Left cardiac atrium (tissue), 4 donors: ENCODE results near the gene MYO18A. TPM values are rescaled to one million over a fixed set of nuclear protein-coding genes. Genes with fewer than 3 reads are reported as not detected.
"Not testable (repeated sequence)": the region's sequence is repeated elsewhere in the genome, so short reads cannot be mapped to it uniquely, and the experiment has no call there.

Source experiments
- ATAC-seq, 2 donors: fragments of 200-7000 bp; cut with Tn5 transposase; one replicate each; pipeline ENCODE4 v1.9.1; 2020; ENCODE audit warnings: mild to moderate bottlenecking in 2 of 2, moderate library complexity in 2 of 2
- DNase-seq: peaks from one replicate; pipeline ENCODE4 v3.0.0-alpha.2; 2020
- intact Hi-C, 2 donors: fragments of 100-400 bp; cut with DNase I; formaldehyde crosslinking; loops; one replicate each; pipeline versions ENCODE4 v1.14.1 to v1.15.1; 2022 to 2023
- long read RNA-seq: library from polyadenylated mRNA; unstranded; transcript quantifications from one replicate; pipeline ENCODE4 v2.0.0, GENCODE V29; 2021
- total RNA-seq, 2 donors: library from RNA; stranded (reverse); fragmentation: NEBNext Ultra II Directional; extraction: Animal tissue kit (Norgen Biotek cat#: 25700); gene quantifications; one replicate each; pipeline ENCODE4 v1.2.1, GENCODE V29; 2021
- donor health status: DM: no; HTN: yes; CAD: no.
- donor health status: DM: no; HTN: yes; CAD: no; lungs with severe emphysema.
- donor health status: DM: yes; HTN: yes; CAD: no.
- donor health status: Dilated cardiomyopathy.

The MYO18A gene, protein sequence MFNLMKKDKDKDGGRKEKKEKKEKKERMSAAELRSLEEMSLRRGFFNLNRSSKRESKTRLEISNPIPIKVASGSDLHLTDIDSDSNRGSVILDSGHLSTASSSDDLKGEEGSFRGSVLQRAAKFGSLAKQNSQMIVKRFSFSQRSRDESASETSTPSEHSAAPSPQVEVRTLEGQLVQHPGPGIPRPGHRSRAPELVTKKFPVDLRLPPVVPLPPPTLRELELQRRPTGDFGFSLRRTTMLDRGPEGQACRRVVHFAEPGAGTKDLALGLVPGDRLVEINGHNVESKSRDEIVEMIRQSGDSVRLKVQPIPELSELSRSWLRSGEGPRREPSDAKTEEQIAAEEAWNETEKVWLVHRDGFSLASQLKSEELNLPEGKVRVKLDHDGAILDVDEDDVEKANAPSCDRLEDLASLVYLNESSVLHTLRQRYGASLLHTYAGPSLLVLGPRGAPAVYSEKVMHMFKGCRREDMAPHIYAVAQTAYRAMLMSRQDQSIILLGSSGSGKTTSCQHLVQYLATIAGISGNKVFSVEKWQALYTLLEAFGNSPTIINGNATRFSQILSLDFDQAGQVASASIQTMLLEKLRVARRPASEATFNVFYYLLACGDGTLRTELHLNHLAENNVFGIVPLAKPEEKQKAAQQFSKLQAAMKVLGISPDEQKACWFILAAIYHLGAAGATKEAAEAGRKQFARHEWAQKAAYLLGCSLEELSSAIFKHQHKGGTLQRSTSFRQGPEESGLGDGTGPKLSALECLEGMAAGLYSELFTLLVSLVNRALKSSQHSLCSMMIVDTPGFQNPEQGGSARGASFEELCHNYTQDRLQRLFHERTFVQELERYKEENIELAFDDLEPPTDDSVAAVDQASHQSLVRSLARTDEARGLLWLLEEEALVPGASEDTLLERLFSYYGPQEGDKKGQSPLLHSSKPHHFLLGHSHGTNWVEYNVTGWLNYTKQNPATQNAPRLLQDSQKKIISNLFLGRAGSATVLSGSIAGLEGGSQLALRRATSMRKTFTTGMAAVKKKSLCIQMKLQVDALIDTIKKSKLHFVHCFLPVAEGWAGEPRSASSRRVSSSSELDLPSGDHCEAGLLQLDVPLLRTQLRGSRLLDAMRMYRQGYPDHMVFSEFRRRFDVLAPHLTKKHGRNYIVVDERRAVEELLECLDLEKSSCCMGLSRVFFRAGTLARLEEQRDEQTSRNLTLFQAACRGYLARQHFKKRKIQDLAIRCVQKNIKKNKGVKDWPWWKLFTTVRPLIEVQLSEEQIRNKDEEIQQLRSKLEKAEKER (N-terminal part only)
- total RNA-seq, result 100 to 1,000 TPM; 179 to 190 TPM
- long read RNA-seq, partial matches to known transcripts, result 51 of 62 reads
- long read RNA-seq, other reads (novel, unspliced or antisense), result 11 of 62 reads

GRCh38 chr17:29180034-29180787 lies at the start of gene MYO18A:
MYO18A (minus strand) TSS chr17:29180398; CDS start chr17:29166940, 13,458 bp downstream.
- intact Hi-C loops, result no loop called here
- peak; percentile 82 for DNase-seq
- peak; percentile 90 to 91 for ATAC-seq

GRCh38 chr17:29225396-29225795 lies 45.2 kb upstream of the MYO18A start:
- intact Hi-C loops, result no loop called here
- no peak for DNase-seq
- ATAC-seq, result no peak

DNA sequence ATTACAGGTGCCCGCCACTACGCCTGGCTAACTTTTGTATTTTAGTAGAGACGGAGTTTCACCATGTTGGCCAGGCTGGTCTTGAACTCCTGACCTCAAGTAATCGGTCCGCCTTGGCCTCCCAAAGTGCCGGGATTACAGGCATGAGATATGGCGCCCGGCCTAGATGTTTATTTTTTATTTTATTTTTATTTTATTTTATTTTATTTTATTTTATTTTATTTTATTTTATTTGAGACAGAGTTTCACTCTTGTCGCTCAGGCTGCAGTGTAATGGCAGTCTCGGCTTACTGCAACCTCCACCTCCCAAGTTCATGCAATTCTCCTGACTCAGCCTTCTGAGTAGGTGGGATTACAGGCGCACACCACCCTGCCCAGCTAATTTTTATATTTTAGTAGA lies 41.1 kb upstream of the MYO18A start:
- ATAC-seq, intact Hi-C loops, DNase-seq: not testable (repeated sequence)

DNA sequence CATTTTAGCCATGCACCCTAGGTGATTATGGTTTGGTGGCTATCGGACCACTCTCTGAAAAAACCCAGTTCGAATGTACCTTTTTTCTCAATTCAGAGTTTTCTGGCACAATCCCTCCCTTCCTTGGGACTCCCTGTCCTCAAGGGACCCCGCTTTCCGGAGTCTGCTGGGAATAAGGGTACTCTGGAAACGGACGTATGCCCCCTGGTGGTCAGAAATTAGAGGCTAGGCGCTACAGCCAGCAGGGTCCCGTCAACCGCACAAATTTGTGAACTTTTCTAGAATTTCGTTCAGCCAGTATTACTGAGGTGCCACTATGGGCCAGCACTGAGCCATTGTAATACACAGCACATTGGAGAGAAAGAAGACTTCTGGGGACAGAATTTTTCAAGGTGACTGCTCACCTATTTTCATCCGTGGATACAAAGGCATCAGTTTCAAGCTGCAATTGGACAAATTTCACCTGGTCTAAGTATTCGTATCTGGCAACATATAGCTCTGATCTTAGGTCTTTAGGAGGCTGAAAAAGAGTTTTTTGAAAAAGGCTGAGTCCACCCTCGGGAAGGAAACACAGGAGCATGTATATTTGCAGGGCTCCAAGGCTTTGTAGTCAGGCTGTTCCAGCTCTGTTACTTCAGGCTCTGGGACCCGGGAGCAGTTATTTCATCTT lies 39.3 kb upstream of the MYO18A start:
- peak; percentile 75 for DNase-seq
- intact Hi-C loops, result loop anchor here (1.0 to 10.0 kb wide), 2 partner anchors 65 to 70 kb away; no protein-coding TSS in a partner anchor
- ATAC-seq, result peak; percentile 92 to 93

DNA sequence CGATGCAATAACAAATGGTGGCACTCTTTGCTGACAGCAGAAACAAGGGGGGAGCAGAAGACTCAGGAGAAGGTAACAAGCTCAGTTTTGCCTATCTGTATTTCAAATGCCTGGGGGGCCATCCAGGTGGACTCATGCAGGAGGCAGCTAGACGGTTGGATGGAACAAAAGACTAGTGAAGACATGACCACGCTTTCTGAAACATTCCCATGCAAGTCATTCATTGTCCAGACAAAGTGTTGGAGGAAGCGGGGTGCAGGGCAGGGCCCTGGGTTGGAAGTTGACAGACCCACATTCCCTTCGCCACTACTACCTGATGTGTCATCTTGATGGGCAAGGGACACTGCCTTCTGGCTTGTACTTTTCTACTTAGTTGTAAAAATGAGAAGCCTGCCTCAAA lies 36.7 kb upstream of the MYO18A start:
- intact Hi-C loops, result loop anchor here in 1 of 2 donors (10.0 kb wide), 1 partner anchor 62 kb away; no protein-coding TSS in a partner anchor
- no peak for ATAC-seq
- DNase-seq, result no peak

DNA sequence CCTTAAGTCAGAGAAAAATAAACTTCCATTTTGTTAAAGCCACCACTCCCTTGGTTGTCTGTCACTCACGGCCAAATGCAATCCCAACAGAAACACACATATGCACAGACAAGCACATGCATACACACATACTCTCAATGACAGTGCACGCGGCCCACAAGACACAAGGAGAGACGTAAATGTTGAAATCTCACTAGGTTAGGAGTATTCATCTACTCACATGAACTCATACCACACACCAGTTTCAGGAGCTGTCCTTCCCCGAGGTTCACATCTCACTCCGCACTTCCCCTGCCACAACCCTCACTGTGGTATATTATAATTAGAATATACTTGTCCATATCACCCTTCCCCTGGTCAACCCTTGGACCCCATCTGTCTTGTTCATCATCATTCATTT lies 36.0 kb upstream of the MYO18A start:
- DNase-seq (no peak), ATAC-seq (no peak)

GRCh38 chr17:29215717-29216116 lies 35.5 kb upstream of the MYO18A start:
- intact Hi-C loops, result loop anchor here in 1 of 2 donors (10.0 kb wide), 1 partner anchor 61 kb away; no protein-coding TSS in a partner anchor
- DNase-seq (no peak), ATAC-seq (no peak)

More for the DNA sequence above, 36.0 kb upstream of the MYO18A start:
- intact Hi-C loops, result loop anchor here in 1 of 2 donors (10.0 kb wide), 1 partner anchor 61 kb away; no protein-coding TSS in a partner anchor

DNA sequence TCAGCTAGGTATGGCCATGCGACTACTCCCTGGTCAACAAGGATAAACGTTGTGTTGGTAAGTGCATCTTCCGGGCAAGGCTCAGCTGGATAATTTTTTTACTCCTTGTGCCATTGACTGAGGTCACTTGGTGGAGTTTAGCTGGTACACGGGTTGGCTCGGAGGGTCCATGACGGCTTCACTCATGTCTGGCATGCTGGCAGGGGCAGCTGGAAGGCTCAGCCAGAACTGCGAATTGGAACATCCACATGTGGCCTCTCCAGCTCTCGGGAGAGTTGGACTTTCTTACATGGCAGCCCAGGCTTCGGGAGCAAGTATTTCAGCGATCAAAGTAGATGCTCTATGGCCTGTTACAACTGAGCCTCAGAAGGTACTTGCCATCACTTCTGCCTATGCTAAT lies 35.0 kb upstream of the MYO18A start:
- intact Hi-C loops, result loop anchor here in 1 of 2 donors (10.0 kb wide), 1 partner anchor 60 kb away; no protein-coding TSS in a partner anchor
- ATAC-seq (peak in 1 of 2 donors; percentile 23), DNase-seq (no peak)

DNA sequence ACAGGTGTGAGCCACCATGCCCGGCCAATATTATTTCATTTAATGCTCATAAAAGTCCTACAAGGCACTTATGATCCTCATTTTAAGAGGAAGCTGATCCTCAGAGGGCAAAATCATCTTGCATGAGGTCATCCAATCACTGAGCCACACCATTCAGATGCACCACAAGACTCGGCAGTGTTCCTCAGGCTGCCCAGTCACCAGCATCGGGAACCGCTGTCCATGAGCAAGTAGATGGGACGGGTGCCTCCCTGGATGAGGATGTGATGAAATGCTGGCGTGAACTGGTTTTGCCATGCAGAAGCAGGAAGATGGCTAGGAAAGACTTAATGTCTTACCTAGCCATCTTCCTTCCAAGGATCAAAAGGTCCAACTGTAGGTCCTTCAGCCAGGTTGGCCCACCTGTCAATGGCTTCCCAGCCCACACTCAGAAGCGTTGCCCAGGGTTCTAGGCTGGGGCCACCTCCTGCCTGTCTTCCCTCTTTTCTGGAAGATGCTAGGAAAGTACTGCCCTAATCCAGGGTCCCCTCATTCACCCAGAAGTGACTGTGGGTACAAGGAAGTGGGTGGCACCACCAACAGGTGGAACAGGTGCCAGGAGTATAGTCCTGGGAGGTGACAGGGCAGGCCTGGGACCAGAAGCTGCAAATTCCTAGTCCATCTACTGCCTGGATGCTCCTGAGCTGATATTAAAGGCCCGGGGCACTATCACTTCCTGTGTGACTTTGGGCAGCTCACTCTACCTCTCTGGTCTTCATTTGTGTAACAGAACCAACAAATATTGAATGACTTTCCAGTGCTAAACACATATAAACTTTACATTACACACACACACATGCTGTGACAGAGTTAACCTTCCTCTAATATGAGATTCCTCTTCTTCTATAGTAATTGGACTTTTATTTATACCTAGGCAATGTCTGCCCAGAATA lies 34.3 kb upstream of the MYO18A start:
- ATAC-seq (peak in 1 of 2 donors; percentile 33), DNase-seq (no peak)
- intact Hi-C loops, result loop anchor here in 1 of 2 donors (10.0 kb wide), 1 partner anchor 60 kb away; no protein-coding TSS in a partner anchor

- intact Hi-C loops, result loop anchor here in 1 of 2 donors (10.0 kb wide), 1 partner anchor 58 kb away; no protein-coding TSS in a partner anchor
- ATAC-seq, result no peak
These were observed 32.5 kb upstream of the MYO18A start for GRCh38 chr17:29212681-29213121.

GRCh38 chr17:29212094-29212631 lies 32.0 kb upstream of the MYO18A start:
- DNase-seq, result no peak
- ATAC-seq, result no peak
- intact Hi-C loops, result loop anchor here in 1 of 2 donors (10.0 kb wide), 1 partner anchor 57 kb away; no protein-coding TSS in a partner anchor

More at GRCh38 chr17:29212681-29213121, 32.5 kb upstream of the MYO18A start:
- DNase-seq, result no peak

GRCh38 chr17:29210879-29211278 lies 30.7 kb upstream of the MYO18A start:
- ATAC-seq, result no peak
- intact Hi-C loops, result loop anchor here in 1 of 2 donors (10.0 kb wide), 1 partner anchor 56 kb away; no protein-coding TSS in a partner anchor
- no peak for DNase-seq

DNA sequence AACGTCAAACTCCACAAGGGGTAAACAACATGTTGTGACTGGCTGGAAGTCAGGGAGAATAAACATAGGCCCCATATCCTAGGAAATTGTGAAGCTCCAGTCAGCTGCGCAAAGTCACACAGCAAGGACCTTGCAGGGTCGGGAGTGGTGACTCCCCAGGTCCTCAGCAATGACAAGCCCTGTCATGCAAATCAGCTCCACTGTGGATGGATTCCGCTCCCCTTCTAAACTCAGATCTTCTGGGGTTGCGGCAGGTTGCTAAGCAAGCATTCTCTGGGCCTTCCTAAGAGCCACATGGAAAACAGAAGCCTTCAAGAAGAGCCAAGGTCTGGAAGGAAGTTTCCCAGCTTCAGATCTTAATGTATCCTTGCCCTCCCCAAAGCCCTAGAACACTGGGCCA lies 28.9 kb upstream of the MYO18A start:
- no peak for DNase-seq
- intact Hi-C loops, result no loop called here
- ATAC-seq, result no peak

DNA sequence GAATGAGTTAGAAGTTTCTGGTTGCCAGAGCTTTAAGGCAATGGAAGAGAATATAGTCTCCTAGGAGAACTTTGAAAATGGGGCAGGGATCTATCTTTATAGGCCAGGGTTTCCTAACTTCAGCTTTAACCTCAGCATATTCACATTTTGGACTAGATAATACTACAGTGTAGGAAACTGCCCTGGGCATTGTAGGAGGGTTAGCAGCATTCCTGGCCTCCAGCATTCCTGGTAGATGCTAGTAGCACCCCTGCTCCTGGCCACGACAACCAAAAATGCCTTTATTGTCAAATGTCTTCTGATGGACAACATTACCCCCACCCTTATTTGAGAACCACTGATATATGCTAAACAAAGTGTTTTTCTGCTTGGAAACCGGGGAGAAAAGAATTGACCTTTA lies 27.8 kb upstream of the MYO18A start:
- ATAC-seq (no peak), DNase-seq (no peak)
- intact Hi-C loops, result no loop called here

GRCh38 chr17:29205047-29205446 lies 24.8 kb upstream of the MYO18A start:
- intact Hi-C loops, result no loop called here
- ATAC-seq (peak; percentile 81 to 91), DNase-seq (peak; percentile 52)
